DND-41 (cell line): Measurements from ENCODE around the gene UBE2QL1.

Source experiments
- EZH2 ChIP-seq: IDR thresholded peaks from 3 replicates; pipeline ENCODE4 v1.6.1; 2012; ENCODE audit warnings: borderline replicate concordance, low read depth, mild to moderate bottlenecking, moderate library complexity, low read length, inconsistent platforms; ENCODE audit not compliant: severe bottlenecking
- TF ChIP-seq, protein P1 (sequence below): IDR thresholded peaks from 2 replicates; pipeline ENCODE4 v1.5.1; 2012; ENCODE audit warnings: borderline replicate concordance, low read length, moderate library complexity, mild to moderate bottlenecking; ENCODE audit not compliant: poor library complexity, severe bottlenecking; ENCODE audit errors: extremely low read depth

- TF ChIP-seq, protein P1, sequence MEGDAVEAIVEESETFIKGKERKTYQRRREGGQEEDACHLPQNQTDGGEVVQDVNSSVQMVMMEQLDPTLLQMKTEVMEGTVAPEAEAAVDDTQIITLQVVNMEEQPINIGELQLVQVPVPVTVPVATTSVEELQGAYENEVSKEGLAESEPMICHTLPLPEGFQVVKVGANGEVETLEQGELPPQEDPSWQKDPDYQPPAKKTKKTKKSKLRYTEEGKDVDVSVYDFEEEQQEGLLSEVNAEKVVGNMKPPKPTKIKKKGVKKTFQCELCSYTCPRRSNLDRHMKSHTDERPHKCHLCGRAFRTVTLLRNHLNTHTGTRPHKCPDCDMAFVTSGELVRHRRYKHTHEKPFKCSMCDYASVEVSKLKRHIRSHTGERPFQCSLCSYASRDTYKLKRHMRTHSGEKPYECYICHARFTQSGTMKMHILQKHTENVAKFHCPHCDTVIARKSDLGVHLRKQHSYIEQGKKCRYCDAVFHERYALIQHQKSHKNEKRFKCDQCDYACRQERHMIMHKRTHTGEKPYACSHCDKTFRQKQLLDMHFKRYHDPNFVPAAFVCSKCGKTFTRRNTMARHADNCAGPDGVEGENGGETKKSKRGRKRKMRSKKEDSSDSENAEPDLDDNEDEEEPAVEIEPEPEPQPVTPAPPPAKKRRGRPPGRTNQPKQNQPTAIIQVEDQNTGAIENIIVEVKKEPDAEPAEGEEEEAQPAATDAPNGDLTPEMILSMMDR: no peak
- no peak for TF ChIP-seq EZH2
Observed at GRCh38 chr5:6418679-6419276, 29.9 kb upstream of the UBE2QL1 start.
